ENCODE results near the gene SPDYE11. TPM values are rescaled to one million over a fixed set of nuclear protein-coding genes. Genes with fewer than 3 reads are reported as not detected.
"Not testable (repeated sequence)": the region's sequence is repeated elsewhere in the genome, so short reads cannot be mapped to it uniquely, and the experiment has no call there.

Gene SPDYE11
- not detected in 2 replicates for total RNA-seq (2014; rRNA removed; shearing (Covaris generic))

DNA sequence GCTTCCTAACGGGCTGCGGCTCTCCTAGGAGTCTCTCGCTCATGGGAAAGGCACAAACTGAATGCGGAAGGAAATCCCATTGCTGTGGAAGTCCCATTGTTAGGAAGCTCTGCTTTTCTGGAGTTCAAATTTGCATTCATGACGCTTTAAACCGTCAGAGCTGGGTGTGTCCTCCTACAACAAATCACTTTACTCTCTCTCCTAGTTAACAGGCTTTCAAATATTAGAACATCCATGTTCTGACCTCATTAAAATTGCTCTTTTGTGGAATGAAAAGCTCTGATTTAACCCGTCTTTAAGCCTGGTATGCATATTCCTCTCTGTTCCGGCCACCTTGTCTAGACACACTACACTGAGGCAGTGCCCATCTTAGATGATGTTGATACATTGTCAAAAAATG is at the start of gene SPDYE11:
Gene SPDYE11 (minus strand): TSS at position 101 of the 400 bp plus-strand sequence. CDS start 1,800 bp downstream, outside the sequence.
- DNase-seq (ENCODE audit: low read depth), result not testable (repeated sequence)

GRCh38 chr7:73085938-73086337 is 28.2 kb upstream of the SPDYE11 start, which contains the start of gene SPDYE9:
SPDYE9 (minus strand) TSS chr7:73086038; CDS start chr7:73084238, 1,800 bp downstream.
- DNase-seq (ENCODE audit: low read depth), result not testable (repeated sequence)

DNA sequence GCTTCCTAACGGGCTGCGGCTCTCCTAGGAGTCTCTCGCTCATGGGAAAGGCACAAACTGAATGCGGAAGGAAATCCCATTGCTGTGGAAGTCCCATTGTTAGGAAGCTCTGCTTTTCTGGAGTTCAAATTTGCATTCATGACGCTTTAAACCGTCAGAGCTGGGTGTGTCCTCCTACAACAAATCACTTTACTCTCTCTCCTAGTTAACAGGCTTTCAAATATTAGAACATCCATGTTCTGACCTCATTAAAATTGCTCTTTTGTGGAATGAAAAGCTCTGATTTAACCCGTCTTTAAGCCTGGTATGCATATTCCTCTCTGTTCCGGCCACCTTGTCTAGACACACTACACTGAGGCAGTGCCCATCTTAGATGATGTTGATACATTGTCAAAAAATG is 28.0 kb downstream of the SPDYE11 start, which contains the start of gene SPDYE8:
Gene SPDYE8 (minus strand): TSS at position 101 of the 400 bp plus-strand sequence. CDS start 1,800 bp downstream, outside the sequence.
- not testable (repeated sequence) for DNase-seq (ENCODE audit: low read depth)

DNA sequence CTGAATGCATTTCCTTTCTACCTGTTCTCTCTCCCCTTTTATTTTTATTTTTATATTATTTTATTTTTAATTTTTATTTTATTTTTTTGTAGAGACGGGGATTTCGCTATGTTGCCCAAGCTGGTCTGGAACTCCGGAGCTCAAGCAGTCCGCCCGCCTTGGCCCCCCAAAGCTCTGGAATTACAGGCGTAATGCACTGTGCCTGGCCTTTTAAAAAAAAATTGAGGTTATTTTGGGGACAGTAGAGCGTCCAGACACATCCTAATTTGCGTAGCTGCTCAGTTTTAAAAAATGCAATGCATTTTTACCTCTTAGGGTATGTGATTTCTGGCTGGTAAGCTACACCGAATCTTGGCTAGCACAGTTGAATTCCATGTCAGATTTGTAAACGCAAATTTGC is 51.2 kb downstream of the SPDYE11 start:
- DNase-seq (ENCODE audit: low read depth), result not testable (repeated sequence)

GRCh38 chr7:73005693-73006447 is 51.8 kb downstream of the SPDYE11 start:
- DNase-seq (ENCODE audit: low read depth), result peak; percentile 82

DNA sequence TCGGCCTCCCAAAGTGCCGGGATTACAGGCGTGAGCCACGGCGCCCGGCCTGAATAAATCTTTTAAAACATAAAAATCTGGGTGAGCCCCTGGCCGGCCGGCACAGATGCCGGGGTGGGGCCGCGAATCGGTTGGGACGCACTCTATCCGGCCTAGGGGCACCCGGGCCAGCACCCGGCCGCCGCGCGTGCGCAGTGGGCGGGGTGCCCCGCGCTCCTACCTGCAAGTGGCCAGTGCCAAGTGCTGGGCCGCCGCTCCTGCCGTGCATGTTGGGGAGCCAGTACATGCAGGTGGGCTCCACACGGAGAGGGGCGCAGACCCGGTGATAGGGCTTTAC is 52.4 kb downstream of the SPDYE11 start:
- DNase-seq (ENCODE audit: low read depth), result not testable (repeated sequence)

- DNase-seq (ENCODE audit: low read depth), result not testable (repeated sequence)
Measured at GRCh38 chr7:72997887-72998468, 59.7 kb downstream of the SPDYE11 start.

Other genes with a start within 250 kb of the SPDYE11 start
- gene TYW1B, start 229.7 kb downstream of the SPDYE11 start, total RNA-seq (2014; rRNA removed; shearing (Covaris generic)), result 0.89 and 1.4 TPM in 2 replicates
- 5.7 and 9.8 TPM in 2 replicates for gene POM121, start 132.8 kb downstream of the SPDYE11 start, total RNA-seq (2014; rRNA removed; shearing (Covaris generic))
- not detected in 2 replicates for gene TRIM74, start 88.4 kb downstream of the SPDYE11 start, total RNA-seq (2014; rRNA removed; shearing (Covaris generic))
- gene SPDYE8, start 28.1 kb downstream of the SPDYE11 start, total RNA-seq (2014; rRNA removed; shearing (Covaris generic)), result not detected in 2 replicates
- not detected in 2 replicates for gene SPDYE9, start 28.1 kb upstream of the SPDYE11 start, total RNA-seq (2014; rRNA removed; shearing (Covaris generic))

Data from M059J (cell line).